H1 (cell line): Measurements from ENCODE around the gene DNAJC5G. TPM values are rescaled to one million over a fixed set of nuclear protein-coding genes. Genes with fewer than 3 reads are reported as not detected.
"Not testable (repeated sequence)": the region's sequence is repeated elsewhere in the genome, so short reads cannot be mapped to it uniquely, and the experiment has no call there.

Source experiments
- CTCF ChIA-PET: fragments of 300-600 bp; sonication (Branson Sonifier 250); formaldehyde crosslinking; loops from one replicate; lab custom pipeline; 2021; ENCODE audit not compliant: partially characterized antibody; lab: Charles Lee
- POLR2A ChIA-PET: fragments of 300-600 bp; sonication (Branson Sonifier 250); formaldehyde crosslinking; loops from one replicate; lab custom pipeline; 2021; ENCODE audit warnings: inconsistent platforms; ENCODE audit not compliant: partially characterized antibody; lab: Charles Lee
- DNase-seq, 2 experiments: peaks; one replicate each; pipeline versions ENCODE4 v3.0.0 to v3.0.0-alpha.2; 2010 to 2022; ENCODE audit warnings: low spot score in 2 of 2, low read depth in 1 of 2, mixed read lengths in 1 of 2
- FAIRE-seq: peaks from 2 replicates; lab custom pipeline; 2011; peaks lifted over from hg19 to GRCh38; lab: Jason Lieb, UNC
- H2AFZ ChIP-seq: 2 replicates; pipeline ENCODE4 v1.8.1; 2012; ENCODE audit warnings: low read length, inconsistent platforms
- H2AK5ac ChIP-seq: 2 replicates; pipeline ENCODE4 v1.6.1; 2013; ENCODE audit warnings: low read depth, low read length
- H2BK120ac ChIP-seq: replicated peaks from 2 replicates; pipeline ENCODE3; 2013; ENCODE audit warnings: low read depth, low read length, inconsistent platforms
- H2BK12ac ChIP-seq: 2 replicates; pipeline ENCODE4 v1.6.1; 2013; ENCODE audit warnings: low read depth, low read length
- H2BK15ac ChIP-seq: 2 replicates; pipeline ENCODE4 v1.6.1; 2013; ENCODE audit warnings: low read length
- H2BK20ac ChIP-seq: 2 replicates; pipeline ENCODE4 v1.6.1; 2013; ENCODE audit warnings: low read length
- H2BK5ac ChIP-seq: 2 replicates; pipeline ENCODE4 v1.6.1; 2013; ENCODE audit warnings: low read depth, low read length
- H3K14ac ChIP-seq: 2 replicates; pipeline ENCODE4 v1.6.1; 2013; ENCODE audit warnings: inconsistent platforms; ENCODE audit not compliant: insufficient read length
- H3K18ac ChIP-seq: 2 replicates; pipeline ENCODE4 v1.6.1; 2013; ENCODE audit warnings: low read length; ENCODE audit errors: extremely low read depth
- H3K23ac ChIP-seq: 2 replicates; pipeline ENCODE4 v1.6.1; 2013; ENCODE audit warnings: inconsistent platforms; ENCODE audit not compliant: insufficient read length
- H3K23me2 ChIP-seq: 2 replicates; pipeline ENCODE4 v1.6.1; 2013; ENCODE audit warnings: low read depth, low read length
- H3K27ac ChIP-seq: 2 replicates; pipeline ENCODE4 v1.6.1; 2011; ENCODE audit warnings: low read depth, low read length, inconsistent platforms
- H3K27me3 ChIP-seq, 4 experiments: replicated peaks in 1 of 4; 1 replicate in 1 of 4; 2 replicates in 3 of 4; pipeline versions ENCODE4 v1.6.1 to v1.8.1; 2011 to 2013; ENCODE audit warnings: low read length in 3 of 4, mild to moderate bottlenecking in 3 of 4, inconsistent platforms in 2 of 4, mixed read lengths in 2 of 4, moderate library complexity in 1 of 4; ENCODE audit not compliant: control insufficient read depth in 3 of 4, insufficient read depth in 3 of 4; ENCODE audit errors: extremely low read depth in 1 of 4
- H3K36me3 ChIP-seq, 4 experiments: 2 replicates each; pipeline versions ENCODE4 v1.6.1 to v1.8.1; 2011 to 2013; ENCODE audit warnings: mild to moderate bottlenecking in 4 of 4, low read length in 3 of 4, moderate library complexity in 2 of 4, control low read depth in 1 of 4, inconsistent platforms in 1 of 4; ENCODE audit not compliant: insufficient read depth in 4 of 4, control insufficient read depth in 2 of 4
- H3K4ac ChIP-seq: replicated peaks from 2 replicates; pipeline ENCODE3; 2013; ENCODE audit warnings: low read length, low read depth, mixed read lengths, inconsistent platforms; ENCODE audit not compliant: insufficient read length
- H3K4me1 ChIP-seq, 4 experiments: replicated peaks in 1 of 4; 1 replicate in 1 of 4; 2 replicates in 3 of 4; pipeline versions ENCODE4 v1.6.1 to v1.8.1; 2011 to 2013; ENCODE audit warnings: low read length in 3 of 4, inconsistent platforms in 2 of 4, mixed read lengths in 1 of 4; ENCODE audit not compliant: insufficient read depth in 4 of 4, control insufficient read depth in 3 of 4
- H3K4me2 ChIP-seq, 2 experiments: 2 replicates each; pipeline versions ENCODE4 v1.6.1 to v1.8.1; 2011 to 2013; ENCODE audit warnings: low read depth in 2 of 2, low read length in 2 of 2, control low read depth in 1 of 2, inconsistent platforms in 1 of 2, mild to moderate bottlenecking in 1 of 2; ENCODE audit not compliant: insufficient read depth in 1 of 2
- H3K4me3 ChIP-seq, 4 experiments: fragments of 200-600, 300-600 bp in 1 of 4; sonication (generic), shearing (Covaris generic), sonication (Bioruptor Twin) in 1 of 4; 2 replicates each; pipeline versions ENCODE4 v1.5.1 to v1.8.1; 2011 to 2016; ENCODE audit warnings: low read length in 4 of 4, low read depth in 3 of 4, control low read depth in 2 of 4, inconsistent platforms in 2 of 4, mild to moderate bottlenecking in 2 of 4, mixed read lengths in 1 of 4, moderate library complexity in 1 of 4; ENCODE audit not compliant: insufficient read depth in 2 of 4; ENCODE audit errors: extremely low read depth in 1 of 4
- H3K56ac ChIP-seq: replicated peaks from 2 replicates; pipeline ENCODE3; 2013; ENCODE audit warnings: low read depth, mild to moderate bottlenecking, mixed read lengths, low read length, inconsistent platforms; ENCODE audit not compliant: insufficient read length
- H3K79me1 ChIP-seq: 2 replicates; pipeline ENCODE4 v1.6.1; 2013; ENCODE audit warnings: low read depth, low read length, control low read depth
- H3K79me2 ChIP-seq, 2 experiments: 2 replicates each; pipeline versions ENCODE4 v1.6.1 to v1.8.1; 2012 to 2013; ENCODE audit warnings: low read length in 2 of 2, mild to moderate bottlenecking in 2 of 2, inconsistent platforms in 1 of 2; ENCODE audit not compliant: insufficient read depth in 2 of 2, control insufficient read depth in 1 of 2
- H3K9ac ChIP-seq, 4 experiments: replicated peaks in 1 of 4; 1 replicate in 1 of 4; 2 replicates in 3 of 4; pipeline versions ENCODE4 v1.6.1 to v1.8.1; 2011 to 2013; ENCODE audit warnings: low read depth in 3 of 4, low read length in 3 of 4, control low read depth in 2 of 4, mild to moderate bottlenecking in 2 of 4, moderate library complexity in 2 of 4, inconsistent platforms in 1 of 4; ENCODE audit errors: extremely low read depth in 1 of 4
- H3K9me3 ChIP-seq, 2 experiments: 2 replicates each; pipeline versions ENCODE4 v1.6.1 to v1.8.1; 2012 to 2013; ENCODE audit warnings: mild to moderate bottlenecking in 2 of 2, moderate library complexity in 2 of 2, control low read depth in 1 of 2, inconsistent platforms in 1 of 2, low read depth in 1 of 2, low read length in 1 of 2, mixed read lengths in 1 of 2; ENCODE audit not compliant: insufficient read depth in 2 of 2
- H4K20me1 ChIP-seq, 2 experiments: replicated peaks in 1 of 2; 2 replicates each; pipeline versions ENCODE3 to v1.8.1; 2011 to 2013; ENCODE audit warnings: inconsistent platforms in 2 of 2, low read length in 2 of 2, mild to moderate bottlenecking in 1 of 2; ENCODE audit not compliant: insufficient read depth in 2 of 2, control insufficient read depth in 1 of 2
- H4K5ac ChIP-seq: 2 replicates; pipeline ENCODE4 v1.6.1; 2013; ENCODE audit warnings: low read length, low read depth, mixed read lengths, inconsistent platforms; ENCODE audit not compliant: insufficient read length
- H4K8ac ChIP-seq: 2 replicates; pipeline ENCODE4 v1.8.0; 2013; ENCODE audit warnings: mild to moderate bottlenecking, moderate library complexity, low read length, inconsistent platforms; ENCODE audit not compliant: insufficient read depth; ENCODE audit errors: extremely low read depth
- H4K91ac ChIP-seq: replicated peaks from 2 replicates; pipeline ENCODE3; 2013; ENCODE audit warnings: low read length, mixed read lengths, inconsistent platforms; ENCODE audit not compliant: insufficient read length
- WGBS, 2 experiments: shearing (Covaris generic) in 1 of 2; methylation state at CpG; one replicate each; pipeline versions ENCODE4 v1.1.6 to v1.1.7; 2013 to 2015; ENCODE audit warnings: low lambda C conversion rate in 2 of 2, mixed read lengths in 2 of 2, inconsistent platforms in 1 of 2, low coverage in 1 of 2, missing lambda C conversion rate in 1 of 2; ENCODE audit not compliant: insufficient replicate concordance in 2 of 2, insufficient coverage in 1 of 2, insufficient read length in 1 of 2; ENCODE audit errors: extremely low coverage in 1 of 2, missing lambda C conversion rate in 1 of 2; 5-methylcytosine and 5-hydroxymethylcytosine counted together
- polyA plus RNA-seq, 7 experiments: library from polyadenylated mRNA; depleted of rRNA in 3 of 7; stranded (reverse) in 5 of 7; unstranded in 2 of 7; fragments of >200 nt in 5 of 7; fragments of 200-250 nt in 2 of 7; gene quantifications; 1 replicate in 5 of 7; 2 replicates in 1 of 7; 4 replicates in 1 of 7; pipeline versions ENCODE4 v1.2.1 to v1.2.3, GENCODE V29; 2011 to 2013; ENCODE audit warnings: missing spikeins in 2 of 7, mixed read lengths in 2 of 7
- total RNA-seq: library from RNA; stranded (reverse); fragmentation: NEBNext Ultra II Directional; extraction: Animal tissue kit (Norgen Biotek cat#: 25700); gene quantifications from 2 replicates; pipeline ENCODE4 v1.2.1, GENCODE V29; 2021

DNAJC5G gene
- total and polyA plus RNA-seq, 2 of the 8 experiments (the other 6 are each of a cell fraction or from before 2014, with no cell fraction given), result 0.83 to 1.4 TPM

GRCh38 chr2:27272537-27273522, 2.4 kb upstream of the DNAJC5G start:
- H2BK5ac ChIP-seq, H4K20me1 ChIP-seq, H3K79me1 ChIP-seq, H3K27ac ChIP-seq, H3K4me3 ChIP-seq, H3K23me2 ChIP-seq, H3K14ac ChIP-seq, H3K4me2 ChIP-seq, H3K79me2 ChIP-seq, H2BK120ac ChIP-seq, H2BK15ac ChIP-seq, H2BK12ac ChIP-seq, H3K23ac ChIP-seq, H3K36me3 ChIP-seq, H3K4me1 ChIP-seq, FAIRE-seq, H4K91ac ChIP-seq, H2AFZ ChIP-seq, H3K9ac ChIP-seq, H2AK5ac ChIP-seq, H3K9me3 ChIP-seq, DNase-seq, H3K18ac ChIP-seq, H4K8ac ChIP-seq, H3K56ac ChIP-seq, H3K27me3 ChIP-seq, H4K5ac ChIP-seq, H3K4ac ChIP-seq: not testable (repeated sequence)
- 83% methylated on average over 13 of the region's 15 CpGs; no CpG with 5 or more reads in 1 of the 2 experiments for WGBS, 2 experiments
- CTCF ChIA-PET, result interaction anchor here (0.6 to 14.1 kb wide), 15 partner anchors 8 to 102 kb away, joined by 3 to 288 read pairs (median 7); partner anchors contain the start of genes DNAJC5G, SLC30A3, TRIM54 and UCN
- POLR2A ChIA-PET, result interaction anchor here (1.0 to 4.9 kb wide), 9 partner anchors 9 to 49 kb away, joined by 3 to 22 read pairs (median 4); partner anchors contain the start of genes SLC30A3, TRIM54 and UCN
- 0 out of 2 replicates have a peak overlapping the region, but pooled peaks have one; percentile 3 for H2BK20ac ChIP-seq
